Stimulated activated CD8-positive, alpha-beta memory T cell treated with anti-CD3 and anti-CD28 coated beads, Interleukin-15, amount 100 ng/mL, for 4 hours (primary cell): Measurements from ENCODE around the gene AOPEP.

Experiments
- DNase-seq, 2 donors: peaks; one replicate each; pipeline ENCODE4 v3.0.0-alpha.2; 2020; ENCODE audit warnings: low read depth in 2 of 2

AOPEP gene

DNA sequence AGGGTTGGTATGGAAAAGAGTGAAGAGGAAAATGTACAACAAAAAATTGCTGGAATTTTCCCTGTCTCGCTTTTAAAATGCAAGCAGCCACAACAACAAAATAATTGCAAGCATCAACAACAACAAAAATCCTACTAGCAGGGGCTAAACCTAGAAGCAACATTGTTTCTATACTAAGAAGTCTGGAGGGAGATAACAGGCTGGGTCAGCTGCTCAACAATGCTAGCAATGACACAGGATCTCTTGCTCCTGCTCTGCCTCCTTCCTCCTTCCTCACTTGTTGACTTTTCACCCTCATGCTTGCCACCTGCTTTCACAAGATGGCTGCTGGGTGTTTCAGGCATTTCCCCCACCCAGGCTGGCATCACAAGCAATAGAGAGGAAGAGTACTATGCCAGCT lies 7.6 kb upstream of the AOPEP start:
- DNase-seq: no peak

- DNase-seq: no peak
Measured at GRCh38 chr9:94719878-94720277, 6.6 kb upstream of the AOPEP start.

- no peak for DNase-seq
Measured at GRCh38 chr9:94720846-94721549, 5.5 kb upstream of the AOPEP start.

- no peak for DNase-seq
Measured at GRCh38 chr9:94721754-94722153, 4.7 kb upstream of the AOPEP start.

DNA sequence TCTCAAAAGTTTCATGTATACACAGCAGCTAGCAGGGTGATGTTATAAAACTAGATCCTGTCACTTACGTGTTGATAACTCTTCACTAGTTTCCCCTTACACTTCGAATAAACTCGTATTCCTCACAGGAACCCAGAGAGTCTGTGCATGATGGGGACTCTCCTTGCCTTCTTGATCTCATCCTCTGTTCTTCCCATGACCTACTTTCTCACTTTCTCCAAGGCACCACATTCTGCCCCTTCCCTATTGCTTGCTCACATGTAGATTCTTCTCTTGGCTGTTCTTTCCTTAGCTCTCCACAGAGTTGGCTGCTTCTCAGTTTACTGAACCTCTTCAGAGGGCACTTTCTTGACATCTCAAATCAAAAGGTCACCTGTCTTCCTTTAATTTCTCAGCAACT lies 1.2 kb upstream of the AOPEP start:
- DNase-seq: no peak

DNA sequence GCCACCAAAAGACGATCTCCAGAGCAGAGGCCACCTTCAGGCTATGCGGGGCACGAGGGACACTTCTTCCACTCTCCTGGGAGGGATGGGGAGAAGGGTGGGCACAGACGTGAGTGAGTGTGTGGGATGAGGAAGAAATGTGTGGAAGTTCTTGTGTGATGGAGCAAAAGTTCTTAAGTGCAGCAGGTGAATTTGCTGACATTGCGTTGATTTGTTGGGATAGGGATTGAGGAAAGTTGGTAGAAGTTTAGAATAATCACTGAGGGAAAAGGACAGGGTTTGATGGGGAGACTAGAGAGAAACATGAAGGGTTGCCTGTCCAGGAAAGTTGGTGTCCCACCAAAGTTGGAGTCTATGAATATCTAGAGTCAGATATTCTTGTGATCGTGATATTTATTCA lies 2.2 kb downstream of the AOPEP start:
- no peak for DNase-seq

DNA sequence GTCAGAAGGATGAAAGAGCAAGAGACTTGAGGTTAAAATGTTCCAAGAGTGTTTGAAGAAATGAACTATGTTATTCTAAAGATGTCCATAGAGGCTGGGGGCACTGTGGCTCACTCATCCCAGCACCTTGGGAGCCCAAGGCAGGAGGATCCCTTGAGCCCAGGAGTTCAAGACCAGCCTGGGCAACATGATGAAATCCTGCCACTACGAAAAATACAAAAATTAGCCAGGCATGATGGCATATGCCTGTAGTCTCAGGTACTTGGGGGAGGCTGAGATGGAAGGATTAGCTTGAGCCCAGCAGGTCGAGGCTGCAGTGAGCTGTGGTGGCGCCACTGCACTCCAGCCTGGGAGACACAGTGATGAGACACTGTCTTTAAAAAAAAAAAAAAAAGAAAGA lies 2.7 kb downstream of the AOPEP start:
- DNase-seq: no peak

DNA sequence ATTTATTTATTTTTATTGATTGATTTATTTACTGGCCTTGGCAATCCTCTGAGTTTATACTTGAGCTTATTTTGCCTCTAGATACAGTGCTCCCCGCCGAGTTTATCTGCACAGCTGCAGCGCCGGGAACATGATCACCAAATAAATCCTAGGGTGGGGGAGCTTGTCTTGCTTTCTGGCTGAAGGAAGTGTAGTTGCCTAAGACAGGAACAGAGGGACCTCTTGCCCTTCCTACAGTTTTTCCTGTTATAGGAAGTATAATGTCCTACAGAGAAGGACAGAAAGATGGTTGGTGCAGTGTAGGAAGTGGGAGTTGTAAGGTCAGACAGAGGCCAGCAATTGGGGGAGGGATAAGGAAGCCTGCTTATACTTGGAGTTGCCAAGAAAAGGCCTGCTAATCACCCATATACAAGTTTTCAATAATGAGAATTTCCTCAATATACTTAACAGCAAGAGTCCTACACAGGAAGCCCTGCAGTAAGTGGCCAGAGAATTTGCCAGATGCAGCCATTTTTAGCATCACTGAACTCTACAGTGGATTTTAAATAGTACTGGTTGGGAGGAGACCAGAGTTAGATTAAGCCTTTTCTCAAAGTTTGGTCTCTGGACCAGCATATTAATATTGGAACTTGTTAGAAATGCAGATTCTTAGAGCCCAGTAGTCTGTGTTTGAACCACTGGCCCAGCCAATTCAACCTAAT lies 7.7 kb downstream of the AOPEP start:
- no peak for DNase-seq

- no peak for DNase-seq
Measured at GRCh38 chr9:94736759-94737158, 10.3 kb downstream of the AOPEP start.

- DNase-seq: no peak
Measured at GRCh38 chr9:94740145-94740840, 13.8 kb downstream of the AOPEP start.

GRCh38 chr9:94741866-94742265 lies 15.4 kb downstream of the AOPEP start:
- DNase-seq: no peak

GRCh38 chr9:94743035-94743954 lies 16.8 kb downstream of the AOPEP start:
- DNase-seq: no peak

- no peak for DNase-seq
Measured at GRCh38 chr9:94745806-94746540, 19.5 kb downstream of the AOPEP start.

- DNase-seq: no peak
Measured at GRCh38 chr9:94746541-94747370, 20.3 kb downstream of the AOPEP start.

- no peak for DNase-seq
Measured at GRCh38 chr9:94754976-94755475, 28.5 kb downstream of the AOPEP start.

DNA sequence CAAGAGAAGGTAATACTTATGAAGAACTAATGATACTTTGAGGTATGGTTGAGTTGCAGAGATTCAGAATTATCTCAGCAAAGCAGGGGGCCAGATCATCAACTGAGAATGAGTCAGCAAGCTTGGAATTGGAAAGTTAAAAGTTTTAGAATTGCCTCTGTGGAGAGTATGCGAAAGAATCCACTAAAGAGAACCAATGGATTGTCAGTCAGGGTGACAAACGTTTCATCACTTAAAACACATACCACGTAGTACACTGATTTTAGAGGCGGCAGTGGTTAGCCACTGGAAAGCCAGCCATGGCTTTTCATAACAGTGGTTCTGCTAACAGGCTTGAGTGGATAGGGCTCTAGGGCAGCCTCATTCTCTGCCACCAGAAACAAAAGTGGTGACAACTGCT lies 30.7 kb downstream of the AOPEP start:
- DNase-seq: no peak

GRCh38 chr9:94758031-94758430 lies 31.5 kb downstream of the AOPEP start:
- DNase-seq: no peak

DNA sequence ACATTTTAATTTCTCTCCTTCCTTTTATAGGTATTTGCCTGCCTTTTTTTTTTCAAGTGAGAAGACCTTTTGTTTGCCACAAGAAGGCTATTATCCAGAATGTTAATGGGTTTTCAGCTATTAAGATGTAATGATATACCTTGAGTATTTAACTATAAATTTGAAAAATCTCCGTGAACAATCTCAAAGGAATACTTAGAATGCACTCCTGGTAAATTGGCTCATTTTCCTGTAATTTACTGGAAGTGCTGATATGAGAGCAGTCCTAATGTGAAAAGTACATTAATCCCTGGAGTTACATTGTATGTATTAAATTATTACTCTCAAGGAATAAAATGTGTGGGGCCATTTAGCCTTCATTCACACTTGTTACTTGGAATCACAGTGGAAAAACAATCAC lies 32.4 kb downstream of the AOPEP start:
- no peak for DNase-seq

- no peak for DNase-seq
Measured at GRCh38 chr9:94760010-94760409, 33.5 kb downstream of the AOPEP start.

DNA sequence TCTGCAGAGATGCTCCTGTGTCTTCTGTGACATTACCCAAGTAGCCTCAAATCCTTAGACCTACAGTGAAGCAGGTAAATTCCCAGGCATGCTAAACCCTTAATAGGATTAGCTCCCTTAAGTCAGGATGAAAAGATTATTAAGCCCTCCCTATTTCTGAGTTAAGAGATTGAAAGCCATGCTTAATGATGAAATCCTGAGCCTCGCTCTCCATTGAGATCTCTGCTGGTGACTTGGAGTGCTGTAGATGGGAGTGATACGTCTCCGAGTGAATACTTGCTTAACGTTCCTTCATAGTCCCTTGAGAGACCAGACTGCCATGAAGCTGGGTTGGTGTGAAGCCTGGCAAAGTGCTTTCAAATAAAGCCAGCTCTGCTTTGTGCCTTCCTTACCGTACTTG lies 34.2 kb downstream of the AOPEP start:
- no peak for DNase-seq
